GM06990 (cell line): ENCODE measurements around the gene HPDL.
A peak's percentile ranks its signal among the peaks of the same experiment; 100 is the strongest.

Experiments used
- DNase-seq: peaks from one replicate; pipeline ENCODE4 v3.0.0-alpha.2; 2011; ENCODE audit not compliant: insufficient read length; ENCODE audit errors: extremely low read depth
- H3K27me3 ChIP-seq: replicated peaks from 2 replicates; pipeline ENCODE4 v1.6.0; 2011; ENCODE audit warnings: low read length; ENCODE audit not compliant: control insufficient read depth, insufficient read depth
- H3K36me3 ChIP-seq: 2 replicates; pipeline ENCODE4 v1.5.1; 2011; ENCODE audit warnings: low read length; ENCODE audit not compliant: control insufficient read depth, insufficient read depth
- H3K4me3 ChIP-seq: replicated peaks from 2 replicates; pipeline ENCODE4 v1.5.1; 2011; ENCODE audit warnings: low read depth, mild to moderate bottlenecking, control low read depth, low read length
- TF ChIP-seq, protein P1 (sequence below): IDR thresholded peaks from 2 replicates; pipeline ENCODE4 v1.5.1; 2011; ENCODE audit warnings: low read length, control low read depth, mild to moderate bottlenecking, inconsistent platforms; ENCODE audit not compliant: insufficient read depth, poor library complexity, severe bottlenecking

HPDL gene

GRCh38 chr1:45375104-45376090 lies 48.7 kb downstream of the HPDL start:
- no peak overlapping the region for H3K4me3 ChIP-seq
- TF ChIP-seq, protein P1, sequence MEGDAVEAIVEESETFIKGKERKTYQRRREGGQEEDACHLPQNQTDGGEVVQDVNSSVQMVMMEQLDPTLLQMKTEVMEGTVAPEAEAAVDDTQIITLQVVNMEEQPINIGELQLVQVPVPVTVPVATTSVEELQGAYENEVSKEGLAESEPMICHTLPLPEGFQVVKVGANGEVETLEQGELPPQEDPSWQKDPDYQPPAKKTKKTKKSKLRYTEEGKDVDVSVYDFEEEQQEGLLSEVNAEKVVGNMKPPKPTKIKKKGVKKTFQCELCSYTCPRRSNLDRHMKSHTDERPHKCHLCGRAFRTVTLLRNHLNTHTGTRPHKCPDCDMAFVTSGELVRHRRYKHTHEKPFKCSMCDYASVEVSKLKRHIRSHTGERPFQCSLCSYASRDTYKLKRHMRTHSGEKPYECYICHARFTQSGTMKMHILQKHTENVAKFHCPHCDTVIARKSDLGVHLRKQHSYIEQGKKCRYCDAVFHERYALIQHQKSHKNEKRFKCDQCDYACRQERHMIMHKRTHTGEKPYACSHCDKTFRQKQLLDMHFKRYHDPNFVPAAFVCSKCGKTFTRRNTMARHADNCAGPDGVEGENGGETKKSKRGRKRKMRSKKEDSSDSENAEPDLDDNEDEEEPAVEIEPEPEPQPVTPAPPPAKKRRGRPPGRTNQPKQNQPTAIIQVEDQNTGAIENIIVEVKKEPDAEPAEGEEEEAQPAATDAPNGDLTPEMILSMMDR, result peak; percentile 17
- H3K36me3 ChIP-seq, result no peaks in the 10 kb centered on the region
- no peaks in the 10 kb centered on the region for H3K27me3 ChIP-seq
- DNase-seq, result no peak

- H3K4me3 ChIP-seq, result no peak overlapping the region
- H3K27me3 ChIP-seq, result no peaks in the 10 kb centered on the region
- TF ChIP-seq, protein P1, result no peak
- no peak for DNase-seq
- H3K36me3 ChIP-seq, result no peaks in the 10 kb centered on the region
Measured at GRCh38 chr1:45378184-45378583, 51.5 kb downstream of the HPDL start.
